GM21515 (cell line): ENCODE data around the gene TRPV2.

Source experiments
- ATAC-seq: cut with Tn5 transposase; IDR thresholded peaks from one replicate; pipeline ENCODE4 v1.9.1; 2021; ENCODE audit not compliant: unreplicated experiment

Gene TRPV2

GRCh38 chr17:16453493-16453851, 38.1 kb downstream of the TRPV2 start:
- ATAC-seq: no peak

- ATAC-seq: no peak
These were observed 40.8 kb downstream of the TRPV2 start for GRCh38 chr17:16455997-16456741.

GRCh38 chr17:16456742-16457316, 41.5 kb downstream of the TRPV2 start:
- no peak for ATAC-seq

- no peak for ATAC-seq
These were observed 43.9 kb downstream of the TRPV2 start for GRCh38 chr17:16459271-16459670.

- ATAC-seq: no peak
These were observed 44.6 kb downstream of the TRPV2 start for GRCh38 chr17:16459855-16460550.

- no peak for ATAC-seq
These were observed 45.6 kb downstream of the TRPV2 start for GRCh38 chr17:16460796-16461605.

GRCh38 chr17:16461606-16461866, 46.2 kb downstream of the TRPV2 start:
- ATAC-seq: no peak

- ATAC-seq: no peak
These were observed 46.9 kb downstream of the TRPV2 start for GRCh38 chr17:16462070-16462864.

- ATAC-seq: no peak
These were observed 48.3 kb downstream of the TRPV2 start for GRCh38 chr17:16463358-16464302.

- ATAC-seq: no peak
These were observed 49.1 kb downstream of the TRPV2 start for GRCh38 chr17:16464303-16465051.

GRCh38 chr17:16465052-16465312, 49.6 kb downstream of the TRPV2 start:
- no peak for ATAC-seq

- no peak for ATAC-seq
These were observed 50.5 kb downstream of the TRPV2 start for GRCh38 chr17:16465861-16466338.

GRCh38 chr17:16466407-16466806, 51.0 kb downstream of the TRPV2 start:
- ATAC-seq: no peak

GRCh38 chr17:16467044-16467443, 51.7 kb downstream of the TRPV2 start:
- no peak for ATAC-seq

- ATAC-seq: no peak
These were observed 52.5 kb downstream of the TRPV2 start for GRCh38 chr17:16467886-16468285.

- no peak for ATAC-seq
These were observed 53.1 kb downstream of the TRPV2 start for GRCh38 chr17:16468428-16468992.

GRCh38 chr17:16470265-16470664, 54.9 kb downstream of the TRPV2 start:
- ATAC-seq: no peak

GRCh38 chr17:16471295-16471694, 55.9 kb downstream of the TRPV2 start:
- no peak for ATAC-seq

- no peak for ATAC-seq
These were observed 57.2 kb downstream of the TRPV2 start for GRCh38 chr17:16472539-16472938.
